GM12874 (cell line): ENCODE data around the gene OPTC.

Source experiments
- TF ChIP-seq, protein P1 (sequence below): IDR thresholded peaks from 2 replicates; pipeline ENCODE4 v1.5.1; 2011; ENCODE audit warnings: low read depth, mild to moderate bottlenecking, control low read depth, low read length, moderate library complexity; ENCODE audit not compliant: insufficient read depth

The OPTC gene

DNA sequence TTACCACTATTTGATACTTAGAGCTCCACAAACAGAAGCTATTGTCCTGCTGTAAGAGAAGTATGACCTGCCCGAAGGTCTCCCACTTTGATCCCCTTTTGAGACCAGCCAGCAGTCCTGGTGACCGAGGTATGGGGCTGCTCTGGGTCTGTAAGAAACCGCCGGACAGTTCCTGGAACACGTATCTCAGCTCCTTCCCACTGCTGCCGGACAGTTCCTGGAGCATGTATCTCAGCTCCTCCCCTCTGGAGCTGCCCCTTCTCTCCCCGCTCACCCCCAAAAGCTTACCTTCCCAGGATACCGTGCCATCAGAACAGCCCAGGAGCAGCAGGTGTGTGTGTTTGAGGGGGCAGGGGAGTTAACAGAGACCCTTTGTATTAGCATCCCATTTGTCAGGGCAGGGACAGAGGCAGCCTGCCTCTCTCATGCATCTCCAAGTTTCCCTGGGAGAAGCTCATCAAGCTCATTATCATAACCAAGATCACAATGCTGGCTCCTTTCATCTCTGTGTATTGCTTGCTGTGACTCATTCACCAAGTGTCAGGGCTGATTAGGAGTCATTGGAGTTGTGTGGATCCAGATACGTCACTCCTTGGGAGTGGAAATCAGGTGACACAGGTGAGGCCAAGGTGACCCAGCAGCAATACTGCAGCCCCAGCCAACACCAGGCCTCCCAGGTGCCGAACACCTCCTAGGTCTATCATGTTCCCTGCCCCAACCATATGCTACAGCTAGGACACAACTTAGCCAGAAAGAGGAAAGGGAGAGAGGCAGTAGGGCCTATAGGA is 25.3 kb downstream of the OPTC start:
- TF ChIP-seq, protein P1, sequence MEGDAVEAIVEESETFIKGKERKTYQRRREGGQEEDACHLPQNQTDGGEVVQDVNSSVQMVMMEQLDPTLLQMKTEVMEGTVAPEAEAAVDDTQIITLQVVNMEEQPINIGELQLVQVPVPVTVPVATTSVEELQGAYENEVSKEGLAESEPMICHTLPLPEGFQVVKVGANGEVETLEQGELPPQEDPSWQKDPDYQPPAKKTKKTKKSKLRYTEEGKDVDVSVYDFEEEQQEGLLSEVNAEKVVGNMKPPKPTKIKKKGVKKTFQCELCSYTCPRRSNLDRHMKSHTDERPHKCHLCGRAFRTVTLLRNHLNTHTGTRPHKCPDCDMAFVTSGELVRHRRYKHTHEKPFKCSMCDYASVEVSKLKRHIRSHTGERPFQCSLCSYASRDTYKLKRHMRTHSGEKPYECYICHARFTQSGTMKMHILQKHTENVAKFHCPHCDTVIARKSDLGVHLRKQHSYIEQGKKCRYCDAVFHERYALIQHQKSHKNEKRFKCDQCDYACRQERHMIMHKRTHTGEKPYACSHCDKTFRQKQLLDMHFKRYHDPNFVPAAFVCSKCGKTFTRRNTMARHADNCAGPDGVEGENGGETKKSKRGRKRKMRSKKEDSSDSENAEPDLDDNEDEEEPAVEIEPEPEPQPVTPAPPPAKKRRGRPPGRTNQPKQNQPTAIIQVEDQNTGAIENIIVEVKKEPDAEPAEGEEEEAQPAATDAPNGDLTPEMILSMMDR: no peak

DNA sequence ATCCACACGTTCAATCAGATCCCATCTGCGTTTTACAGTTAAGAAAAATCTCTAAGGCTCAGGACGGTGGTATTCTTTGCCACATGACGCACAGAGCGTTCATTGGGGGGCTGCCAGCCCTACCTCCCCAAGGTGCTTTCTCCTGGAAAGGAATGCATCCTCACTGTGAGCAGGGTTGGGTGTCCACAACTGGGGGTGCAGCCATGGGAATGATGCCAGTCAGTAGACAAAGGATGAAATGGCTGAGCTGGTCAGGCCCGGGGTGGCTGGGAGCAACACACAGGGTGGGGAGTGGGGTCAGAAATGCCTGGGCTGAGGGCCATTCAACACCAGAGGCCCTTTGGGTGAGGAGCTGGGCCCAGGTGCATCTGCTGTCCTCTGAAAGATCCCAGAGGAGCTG is 25.9 kb downstream of the OPTC start:
- TF ChIP-seq, protein P1: no peak

DNA sequence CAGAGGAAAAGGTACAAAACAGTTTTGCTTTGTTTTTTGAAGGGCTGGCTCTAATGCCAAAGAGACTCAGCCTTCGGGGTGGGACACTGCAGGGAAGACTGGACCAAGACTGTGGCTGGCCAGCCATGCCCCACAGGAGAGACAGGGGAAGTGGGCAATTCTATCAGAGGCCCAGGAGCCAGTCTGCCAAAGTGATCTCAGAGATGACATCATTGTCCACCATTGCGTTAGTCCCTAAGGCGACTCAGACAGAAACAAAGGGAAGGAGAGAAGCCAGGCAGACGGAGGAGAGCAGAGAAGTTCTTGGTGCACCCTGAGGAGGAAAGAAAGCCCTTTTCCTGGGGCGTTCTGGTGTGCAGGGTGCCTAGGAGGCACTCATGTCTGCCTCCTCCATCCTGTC is 26.4 kb downstream of the OPTC start:
- TF ChIP-seq, protein P1: no peak

DNA sequence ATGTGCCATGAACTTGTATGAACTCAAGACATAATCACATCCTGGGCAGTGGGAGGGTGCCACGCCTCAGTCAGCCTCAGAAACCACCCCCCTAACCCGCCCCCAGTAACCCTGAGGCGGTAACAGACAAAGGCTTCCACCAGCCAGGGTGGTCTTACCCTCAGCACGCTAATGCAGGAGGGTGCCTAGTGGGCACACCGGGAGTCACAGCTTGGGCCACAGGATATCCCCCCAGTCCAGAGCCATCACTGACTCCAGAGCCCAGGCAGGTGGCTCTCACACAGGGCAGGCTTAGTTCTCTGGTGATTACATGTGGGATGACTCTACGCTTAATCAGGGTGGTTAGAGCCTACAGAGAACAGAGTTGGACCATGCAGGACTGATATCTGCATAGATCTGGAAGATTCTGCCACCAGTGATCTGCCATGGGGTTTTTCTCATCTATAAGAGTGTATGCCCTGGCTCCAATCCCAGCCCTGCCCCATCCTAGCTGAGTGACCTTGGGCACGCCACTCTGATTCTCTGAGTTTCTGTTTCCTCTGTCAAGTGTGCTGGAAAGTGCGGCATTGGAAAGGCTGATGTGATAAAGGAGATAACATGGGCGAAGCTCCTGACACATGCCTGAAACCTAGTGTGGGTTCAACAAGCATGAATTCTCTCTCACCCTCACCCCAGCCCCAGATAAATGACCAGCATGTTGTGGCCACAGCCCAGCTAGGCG is 27.3 kb downstream of the OPTC start:
- TF ChIP-seq, protein P1: no peak

DNA sequence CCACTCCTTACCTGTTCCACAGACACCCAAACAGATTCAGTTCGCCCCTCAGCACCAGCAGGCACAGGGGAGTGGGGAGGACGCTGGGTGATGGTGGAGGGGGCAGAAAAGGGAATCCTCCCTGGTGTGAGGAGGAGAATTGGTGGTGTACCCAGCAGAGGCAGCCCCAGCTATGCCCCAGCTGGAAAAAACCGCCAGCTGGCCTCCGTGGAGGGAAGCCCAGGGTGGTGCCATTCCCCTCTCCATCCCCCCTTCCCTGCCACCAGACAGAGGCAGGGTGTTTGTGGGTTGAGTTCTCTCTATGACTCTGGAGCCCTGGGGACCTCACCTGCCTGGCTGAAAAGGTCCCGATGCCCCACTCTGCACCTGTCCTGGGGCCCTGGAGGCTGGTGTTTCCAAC is 27.9 kb downstream of the OPTC start:
- TF ChIP-seq, protein P1: no peak

DNA sequence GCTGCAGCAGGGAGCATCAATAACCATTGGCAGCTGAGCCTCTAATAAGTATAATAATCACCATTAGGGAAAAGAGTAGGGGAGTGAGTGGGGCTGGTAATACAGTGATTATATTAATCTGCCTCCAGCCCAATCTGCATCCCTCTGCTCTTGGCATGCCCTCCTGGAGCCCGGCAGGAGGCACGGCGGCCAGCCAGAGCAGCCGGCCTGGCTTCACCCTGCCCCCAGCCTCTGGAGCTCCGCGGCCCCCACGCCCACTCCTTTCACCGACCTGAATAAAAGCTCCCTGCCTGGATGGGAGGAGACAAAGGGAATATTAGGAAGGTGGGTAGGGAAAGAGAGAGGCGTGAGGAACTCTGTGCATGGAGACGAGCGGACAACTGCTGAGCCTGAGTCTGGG is 28.3 kb downstream of the OPTC start:
- TF ChIP-seq, protein P1: no peak

DNA sequence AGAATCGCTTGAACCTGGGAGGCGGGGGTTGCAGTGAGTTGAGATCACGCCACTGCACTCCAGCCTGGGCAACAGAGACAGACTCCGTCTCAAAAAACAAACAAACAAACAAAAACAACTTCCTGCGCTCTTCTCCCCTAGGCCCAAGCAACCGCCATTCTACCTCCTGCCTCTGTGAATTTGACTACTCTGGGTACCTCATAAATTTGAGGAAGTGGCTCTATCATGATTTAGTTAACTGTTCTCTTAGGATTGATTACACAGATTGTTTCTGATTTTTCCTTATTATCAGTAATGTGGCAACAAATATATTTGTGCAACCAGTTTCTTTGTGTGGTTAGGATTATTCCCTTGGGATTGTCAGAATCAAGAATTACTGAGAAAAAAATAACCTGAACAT is 29.7 kb downstream of the OPTC start:
- TF ChIP-seq, protein P1: no peak
